NCI-H1930 (cell line): ENCODE results near the gene KIAA1549.

Experiments
- DNase-seq, 2 experiments: peaks; one replicate each; lab custom pipeline; 2025; lab: John Stamatoyannopoulos, UW

KIAA1549 gene

DNA sequence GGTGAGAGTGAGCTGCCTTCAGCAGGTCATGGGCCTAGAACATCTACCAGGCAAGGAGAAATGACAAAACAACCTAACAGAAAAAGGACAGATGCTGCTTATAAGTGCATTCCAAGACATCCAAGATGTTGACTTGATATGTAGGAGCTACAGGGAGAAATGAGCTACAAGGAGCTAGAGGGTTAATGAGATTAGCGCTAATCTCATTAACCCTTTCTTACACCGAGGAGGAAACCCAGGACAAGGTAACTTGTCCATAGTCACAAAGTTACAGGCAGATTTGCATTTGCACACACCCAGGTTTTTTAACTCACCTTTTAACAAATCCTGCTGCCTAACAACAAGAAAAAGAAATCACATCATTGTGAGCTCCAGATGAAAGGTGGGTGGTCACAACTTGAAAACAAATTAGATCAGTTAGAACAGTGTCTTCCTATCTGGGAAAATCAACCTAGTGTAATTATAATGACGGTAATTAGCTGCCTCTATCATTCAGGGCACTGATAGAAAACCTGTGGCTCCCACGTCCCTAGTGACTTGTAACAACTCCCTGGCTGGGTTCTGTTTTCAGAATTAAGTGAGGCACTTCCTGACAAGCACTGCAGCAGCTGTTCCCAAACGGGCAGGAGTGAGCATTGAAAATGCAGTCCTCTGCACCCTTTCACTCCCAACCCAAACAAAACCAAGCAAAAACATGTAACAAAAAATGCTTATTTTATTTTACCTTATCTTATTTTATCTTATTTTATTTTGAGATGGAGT lies 5.7 kb downstream of the KIAA1549 start:
- peak; percentile 31 to 64 for DNase-seq

DNA sequence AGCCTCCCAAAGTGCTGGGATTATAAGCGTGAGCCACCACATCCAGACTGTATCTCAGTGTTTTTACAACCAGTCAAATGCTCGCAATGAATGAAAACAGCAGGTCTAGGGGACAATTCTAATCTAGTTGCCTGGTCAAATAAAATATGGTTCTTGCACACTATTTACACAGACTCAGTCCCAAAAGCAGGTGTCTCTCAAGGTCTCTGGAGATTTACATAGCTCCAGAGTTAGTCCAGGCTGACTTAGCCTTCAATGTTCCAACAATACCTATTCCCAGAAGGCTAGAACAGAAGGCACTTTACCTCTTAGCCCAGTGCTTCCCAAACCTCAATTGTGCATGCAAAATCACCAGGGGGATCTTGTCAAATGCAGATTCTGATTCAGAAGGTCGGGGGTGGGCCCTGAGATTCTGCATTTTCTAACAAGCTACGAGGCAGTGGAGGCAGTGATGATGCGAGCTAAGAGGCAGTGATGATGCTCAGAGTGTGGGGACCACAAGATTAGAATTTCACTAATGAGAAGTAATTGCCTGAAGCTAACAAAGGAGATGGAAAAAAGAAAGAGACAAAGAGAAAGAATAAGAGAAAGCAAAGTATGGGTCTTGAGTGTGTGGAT lies 6.4 kb downstream of the KIAA1549 start:
- no peak for DNase-seq

DNA sequence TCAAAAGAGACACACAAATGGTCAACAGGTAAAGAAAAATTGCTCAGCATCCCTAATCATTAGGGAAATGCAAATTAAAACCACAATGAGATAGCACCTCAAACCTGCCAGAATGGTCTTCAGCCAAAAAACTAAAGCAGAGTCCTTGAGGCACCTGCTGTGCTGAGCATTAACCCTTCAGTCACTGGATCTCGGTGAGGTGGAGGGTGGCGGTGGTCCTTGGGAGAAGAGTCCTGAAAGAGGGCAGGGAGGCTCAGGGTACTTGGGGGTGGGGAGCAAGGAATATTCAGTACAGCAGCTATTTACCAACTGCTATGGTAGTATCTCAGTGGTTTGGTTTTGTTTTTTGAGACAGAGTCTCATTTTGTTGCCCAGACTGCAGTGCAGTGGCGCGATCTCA lies 7.1 kb downstream of the KIAA1549 start:
- DNase-seq, result no peak

DNA sequence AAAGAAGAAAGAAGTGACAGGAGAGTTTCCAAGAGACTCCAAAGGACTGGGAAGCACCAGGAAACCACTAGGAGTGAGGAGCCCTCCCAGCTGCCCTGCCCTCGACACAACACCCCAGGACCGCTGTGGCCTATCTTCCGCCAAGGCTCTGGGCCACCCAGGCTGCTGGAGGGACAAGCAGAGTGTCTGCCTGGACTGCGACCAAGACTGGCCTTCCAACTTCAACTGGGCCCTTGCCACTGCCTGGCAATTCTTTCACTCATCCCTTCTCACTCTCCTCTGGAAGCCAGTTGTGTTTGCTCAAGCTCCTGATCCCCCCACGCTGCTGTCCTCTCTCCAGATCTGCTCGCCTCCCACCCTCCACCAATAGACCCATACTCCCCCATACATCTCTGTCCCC lies 10.2 kb downstream of the KIAA1549 start:
- no peak for DNase-seq

DNA sequence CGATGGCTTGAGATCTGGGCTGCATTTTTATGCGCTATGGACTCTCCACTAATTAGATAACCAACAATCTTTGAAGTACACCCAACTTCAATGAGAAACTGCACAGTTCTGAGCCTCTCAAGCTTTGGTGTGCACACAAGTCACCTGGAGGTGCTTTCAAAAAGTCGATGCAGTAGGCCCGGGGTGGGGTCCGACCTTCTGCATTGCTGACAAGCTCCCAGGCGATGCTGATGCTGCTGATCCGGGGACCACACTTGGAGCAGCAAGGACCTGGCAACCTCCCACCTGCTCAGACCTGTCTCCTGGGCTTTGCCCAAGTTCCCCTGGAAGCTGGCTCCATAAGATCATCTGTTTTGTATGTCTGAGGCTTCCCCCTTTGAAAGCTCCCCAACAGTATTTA lies 10.7 kb downstream of the KIAA1549 start:
- no peak for DNase-seq

DNA sequence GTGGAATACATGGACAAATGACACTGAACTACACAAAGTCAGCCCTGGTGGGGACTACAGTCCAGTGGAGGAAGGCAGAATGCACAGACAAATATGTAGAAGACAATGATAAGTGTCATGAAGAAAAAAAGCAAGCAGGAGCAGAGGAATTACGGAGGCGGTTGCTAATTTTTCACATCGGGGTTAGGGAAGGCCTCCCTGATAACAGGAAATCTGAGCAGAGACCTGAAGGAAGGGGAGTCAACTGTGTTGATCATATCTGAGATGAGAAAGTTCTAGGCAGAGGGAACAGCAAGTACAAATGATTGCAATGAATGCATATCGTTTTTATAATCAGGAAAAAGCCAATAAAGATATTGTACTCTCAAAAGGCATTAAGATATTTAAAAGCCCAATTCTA lies 14.0 kb downstream of the KIAA1549 start:
- no peak for DNase-seq

DNA sequence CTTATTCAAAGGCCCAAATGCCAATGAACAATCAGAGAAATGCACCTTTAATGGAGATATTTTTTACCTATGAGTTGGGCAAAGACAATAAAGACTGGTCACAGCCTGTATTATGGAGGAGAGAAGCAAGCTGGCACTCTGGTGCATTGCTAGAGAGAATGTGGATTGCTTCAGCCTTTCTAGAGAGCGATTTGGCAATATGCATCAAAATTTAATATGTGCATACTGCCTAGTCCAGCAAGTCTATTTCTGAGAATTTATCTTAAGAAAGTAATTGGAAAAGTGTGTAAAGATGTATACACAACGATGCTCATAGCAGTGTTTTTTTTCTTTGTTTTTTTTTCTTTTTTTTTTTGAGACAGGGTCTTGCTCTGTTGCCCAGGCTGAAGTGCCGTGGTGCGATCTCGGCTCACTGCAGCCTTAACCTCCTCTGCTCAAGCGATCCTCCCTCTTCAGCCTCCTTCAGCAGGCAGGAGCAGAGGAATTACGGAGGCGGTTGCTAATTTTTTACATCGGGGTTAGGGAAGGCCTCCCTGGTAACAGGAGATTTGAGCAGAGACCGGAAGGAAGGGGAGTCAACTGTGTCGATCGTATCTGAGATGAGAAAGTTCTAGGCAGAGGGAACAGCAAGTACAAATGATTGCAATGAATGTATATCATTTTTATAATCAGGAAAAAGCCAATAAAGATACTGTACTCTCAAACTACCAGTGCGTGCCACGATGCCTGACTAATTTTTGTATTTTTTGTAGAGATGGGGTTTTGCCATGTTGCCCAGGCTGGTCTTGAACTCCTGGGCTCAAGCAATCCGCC lies 16.4 kb downstream of the KIAA1549 start:
- DNase-seq, result no peak

DNA sequence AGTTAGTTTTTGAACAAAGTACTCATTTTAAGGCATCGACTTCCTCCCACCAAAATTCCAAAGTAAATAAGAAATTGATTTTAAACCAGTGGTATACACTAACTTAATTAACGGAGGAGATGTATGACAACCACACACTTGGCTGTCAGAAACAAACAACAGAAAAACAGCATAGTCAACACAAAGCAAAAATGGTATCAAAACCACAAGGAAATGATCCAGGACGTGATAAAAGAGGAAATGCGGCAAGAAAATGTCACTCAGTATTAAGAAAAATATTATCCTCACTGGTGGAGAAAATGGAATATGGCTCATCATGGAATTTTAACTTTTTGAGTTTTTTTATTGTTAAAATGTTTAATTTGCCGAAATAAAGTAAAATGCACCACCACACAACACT lies 17.5 kb downstream of the KIAA1549 start:
- no peak for DNase-seq

DNA sequence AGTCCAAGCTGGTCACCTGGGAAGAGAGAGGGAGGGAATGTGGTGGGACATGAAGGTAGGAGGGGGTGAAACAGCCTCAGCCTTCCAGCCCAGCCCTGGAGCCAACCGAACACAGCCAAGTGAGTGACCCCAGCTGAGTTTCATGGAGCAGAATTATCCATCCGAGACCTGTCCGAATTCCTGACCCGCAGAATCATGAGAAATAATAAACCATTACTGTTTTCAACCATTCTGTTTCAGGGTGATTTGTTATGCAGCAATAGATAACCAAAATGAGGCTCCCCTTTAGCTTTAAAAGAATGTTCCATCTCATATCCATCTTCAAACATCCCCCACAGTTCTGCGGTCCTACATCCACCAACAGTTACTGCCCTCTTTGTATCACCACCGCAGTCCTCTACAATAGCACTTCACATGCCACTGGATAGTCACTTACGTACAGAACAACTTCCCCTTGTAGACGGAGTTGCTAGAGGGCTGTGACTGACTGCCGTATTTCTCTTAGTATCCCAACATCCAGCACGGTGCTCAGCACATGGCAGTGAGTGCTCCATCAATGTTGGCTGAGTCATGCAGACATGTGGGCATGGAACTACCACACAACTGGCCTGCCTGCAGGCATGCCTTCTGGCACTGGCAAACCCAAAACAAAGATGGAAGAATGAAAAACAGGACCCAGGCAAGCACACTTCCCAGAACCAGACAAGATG lies 18.5 kb downstream of the KIAA1549 start:
- DNase-seq, result no peak

DNA sequence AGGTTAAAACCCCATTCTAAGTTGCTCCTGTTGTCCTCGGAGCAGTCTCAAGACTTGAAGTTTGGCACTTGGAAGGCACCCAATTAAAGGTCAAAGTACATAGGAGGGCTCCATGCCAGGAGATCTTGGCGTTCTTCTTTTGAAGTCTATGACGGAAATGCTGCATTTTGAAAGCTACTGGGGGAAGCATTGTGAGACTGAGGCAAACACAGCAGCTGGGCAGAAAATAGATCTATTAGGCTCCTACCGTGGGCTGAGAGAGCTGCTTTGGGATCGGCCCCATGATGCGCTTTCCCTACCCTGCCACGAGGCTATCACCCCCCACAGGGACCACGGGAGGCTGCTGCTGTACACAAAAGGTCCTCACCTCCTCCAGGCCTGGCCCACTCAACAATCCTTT lies 20.0 kb downstream of the KIAA1549 start:
- DNase-seq, result no peak

DNA sequence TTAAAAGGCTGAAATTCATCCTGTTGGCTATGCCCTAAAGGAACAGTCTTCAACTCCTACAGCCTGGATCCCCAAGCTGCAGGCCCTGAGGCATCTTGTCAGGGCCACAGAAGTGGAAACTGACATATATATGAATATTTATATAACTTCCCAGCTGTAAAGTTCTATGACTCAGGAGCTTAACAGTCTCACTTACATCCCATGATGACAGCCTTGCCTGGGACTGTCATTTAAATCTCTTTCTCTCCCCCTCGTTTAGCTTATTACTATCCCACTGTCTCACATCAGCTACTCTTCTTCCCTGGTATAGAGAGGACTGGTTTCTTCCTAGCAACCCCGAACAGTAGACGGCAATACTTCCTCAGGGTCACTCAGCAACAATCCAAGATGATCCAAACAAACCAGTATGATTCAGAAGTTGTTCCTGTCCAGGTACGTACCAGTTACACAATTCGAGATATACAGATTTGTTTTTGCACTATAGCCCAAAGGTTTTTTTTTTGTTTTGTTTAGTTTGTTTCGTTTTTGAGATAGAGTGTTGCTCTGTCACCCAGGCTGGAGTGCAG lies 22.7 kb downstream of the KIAA1549 start:
- DNase-seq, result no peak

DNA sequence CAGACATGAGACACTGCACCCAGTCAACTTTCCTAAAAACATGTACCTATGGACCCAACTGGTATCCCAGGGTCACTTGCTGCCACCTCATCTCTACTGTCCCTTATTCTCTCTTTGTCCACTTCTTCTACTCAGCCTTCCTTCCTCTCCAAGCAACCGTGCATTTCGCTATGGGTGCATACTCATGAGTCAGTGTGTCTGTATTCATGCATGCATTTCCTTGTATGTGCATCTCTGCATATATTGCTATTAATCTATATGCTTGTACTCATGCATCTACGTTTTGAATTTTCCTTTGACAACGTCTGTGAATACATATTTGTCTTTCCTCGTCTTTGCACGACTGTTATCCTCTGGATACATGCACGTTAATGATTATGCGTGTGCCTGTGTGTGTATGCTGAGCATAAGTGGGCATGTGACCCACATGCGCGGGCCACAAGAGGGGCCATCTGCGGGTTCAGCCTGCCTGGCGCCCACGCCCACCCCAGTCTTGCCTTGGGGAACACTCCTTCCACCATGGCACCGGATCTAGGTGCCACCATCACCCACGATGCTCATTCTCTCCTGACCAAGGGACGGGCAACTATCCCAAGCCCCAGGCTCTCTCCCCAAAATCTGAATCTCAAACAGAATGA lies 23.3 kb downstream of the KIAA1549 start:
- no peak for DNase-seq

DNA sequence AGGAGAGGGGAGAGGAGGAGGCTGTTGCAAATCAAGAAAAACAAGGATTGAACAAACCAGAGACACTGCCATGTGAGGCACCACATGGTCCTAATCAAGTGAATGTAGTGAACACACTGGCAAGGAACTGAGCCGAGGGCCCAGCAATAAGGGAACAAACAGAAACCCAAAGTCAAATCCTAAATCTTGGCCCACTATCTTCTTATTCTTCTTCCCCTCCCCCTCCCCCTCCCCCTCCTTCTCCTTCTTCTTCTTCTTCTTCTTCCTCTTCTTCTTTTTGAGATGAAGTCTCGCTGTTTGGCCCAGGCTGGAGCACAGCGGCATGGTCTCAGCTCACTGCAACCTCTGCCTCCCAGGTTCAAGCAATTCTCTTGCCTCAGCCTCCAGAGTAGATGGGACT lies 24.0 kb downstream of the KIAA1549 start:
- DNase-seq, result no peak

DNA sequence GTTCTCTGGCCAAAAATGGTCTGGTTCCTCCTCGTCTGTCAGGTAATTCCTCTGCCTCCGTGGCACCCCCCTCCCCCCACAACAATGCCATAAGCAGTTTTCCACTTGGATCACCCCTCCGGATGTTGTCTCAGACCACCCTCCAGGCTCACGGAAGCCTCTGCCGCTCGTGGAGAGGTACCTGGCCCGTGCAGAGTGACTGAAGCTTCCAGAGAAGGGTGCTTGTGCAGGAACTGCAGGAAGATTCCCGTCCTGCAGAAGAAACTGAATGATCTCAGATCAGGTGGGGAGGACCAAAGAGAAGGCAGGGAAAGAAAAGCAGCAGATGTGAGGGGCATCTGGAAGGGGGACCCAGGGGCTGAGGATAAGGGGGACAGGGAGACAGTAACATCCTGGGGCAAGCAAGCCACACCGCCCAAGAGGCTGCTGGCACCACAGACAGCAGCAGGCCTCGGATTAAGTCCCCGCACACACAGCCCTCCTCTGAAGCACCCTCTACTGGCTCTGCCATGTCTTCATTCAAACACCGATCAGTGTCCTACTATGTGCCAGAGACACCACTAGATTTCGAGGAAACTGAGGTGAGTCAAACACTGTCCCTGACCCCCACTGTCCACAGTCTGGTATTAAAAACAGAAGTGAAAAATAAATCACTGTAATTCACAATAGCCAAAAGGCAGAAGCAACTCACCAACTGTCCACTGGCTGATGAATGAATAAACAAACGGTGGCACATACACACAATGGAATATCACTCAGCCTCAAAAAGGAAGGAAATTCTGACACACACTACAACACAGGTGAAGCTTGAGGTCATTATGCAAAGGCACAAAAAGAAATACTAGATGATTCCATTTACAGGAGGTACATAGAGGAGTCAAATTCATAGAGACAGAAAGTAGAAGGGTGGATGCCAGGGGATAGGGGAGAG lies 26.4 kb downstream of the KIAA1549 start:
- no peak for DNase-seq

DNA sequence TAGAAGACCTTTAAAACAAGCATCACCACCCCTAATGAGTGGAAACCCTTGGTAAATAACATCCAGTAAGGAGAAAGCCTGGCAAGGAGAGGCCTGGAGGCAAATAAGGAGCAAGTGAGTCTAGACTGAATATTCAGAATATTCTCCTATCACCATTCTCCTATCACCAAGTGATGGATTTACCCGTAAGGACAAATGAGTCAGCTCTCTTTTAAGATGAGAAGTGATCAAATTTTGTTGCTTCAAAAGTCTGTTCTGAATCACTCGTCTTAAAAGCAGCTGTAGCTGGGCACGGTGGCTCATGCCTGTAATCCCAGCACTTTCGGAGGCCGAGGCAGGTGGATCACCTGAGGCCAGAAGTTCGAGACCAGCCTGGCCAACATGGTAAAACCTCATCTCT lies 28.4 kb downstream of the KIAA1549 start:
- no peak for DNase-seq

DNA sequence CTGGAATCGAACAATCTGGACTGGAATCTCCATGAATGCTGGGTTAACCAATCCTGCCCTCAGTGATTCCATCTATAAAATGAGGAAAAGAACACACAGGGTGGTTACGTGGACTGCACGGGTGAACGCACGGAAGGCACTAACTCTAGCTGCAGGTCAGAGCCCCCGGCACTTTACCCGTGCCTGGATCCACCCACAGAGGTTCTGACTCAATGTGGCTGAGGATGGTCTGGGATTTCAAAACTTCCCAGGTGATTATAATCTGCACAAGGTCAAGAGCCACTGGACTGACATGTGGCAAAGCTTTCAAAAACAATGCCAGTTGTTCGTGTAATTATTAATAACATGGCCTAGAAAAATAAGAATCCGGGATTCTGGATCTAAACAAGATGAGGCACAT lies 29.2 kb downstream of the KIAA1549 start:
- no peak for DNase-seq

DNA sequence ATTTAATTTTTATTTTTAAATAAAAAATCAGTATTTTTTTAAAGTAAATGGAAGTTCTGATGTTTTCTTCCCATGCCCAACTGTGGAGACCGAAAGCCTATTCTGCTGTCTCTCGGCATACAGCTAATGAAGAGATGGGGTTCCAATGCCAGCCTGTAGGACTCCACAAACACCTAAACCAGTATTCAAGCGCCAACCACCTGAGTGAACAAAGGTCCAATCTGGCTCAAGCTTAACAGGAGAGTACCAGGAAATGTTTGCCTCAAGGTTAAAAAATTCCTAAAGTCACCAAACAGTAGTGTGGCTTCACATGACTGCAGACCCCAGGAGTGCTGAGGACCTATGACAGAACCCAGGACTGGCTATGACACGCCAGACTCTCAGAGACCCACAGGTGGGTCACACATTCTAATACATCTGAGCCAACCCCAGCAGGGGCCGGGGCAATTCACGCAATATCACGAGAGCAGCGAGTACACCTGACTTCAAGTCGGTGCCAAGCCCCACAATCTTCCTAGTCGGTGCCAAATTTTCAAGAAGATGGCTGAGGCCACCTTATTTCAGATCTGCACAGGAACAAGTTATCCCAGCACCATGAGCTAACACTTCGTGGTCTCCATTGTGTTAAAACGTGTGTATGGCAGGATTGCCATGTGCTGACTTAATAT lies 31.6 kb downstream of the KIAA1549 start:
- DNase-seq, result no peak

DNA sequence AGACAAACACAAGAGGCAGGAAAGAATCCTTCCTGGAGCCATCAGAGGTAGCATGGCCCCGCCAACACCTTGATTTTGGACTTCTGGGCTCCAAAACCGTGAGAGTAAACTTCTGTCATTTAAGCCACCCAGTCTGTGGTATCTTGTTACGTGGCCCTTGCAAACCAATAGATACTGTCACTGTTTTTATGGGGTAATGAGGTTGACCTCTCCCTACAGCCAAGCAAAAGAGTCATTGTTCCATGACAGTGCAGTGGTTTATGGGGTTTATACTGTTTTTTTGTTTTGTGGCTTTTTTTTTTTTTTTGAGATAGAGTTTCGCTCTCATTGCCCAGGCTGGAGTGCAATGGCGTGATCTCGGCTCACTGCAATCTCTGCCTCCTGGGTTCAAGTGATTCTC lies 32.8 kb downstream of the KIAA1549 start:
- DNase-seq, result no peak

DNA sequence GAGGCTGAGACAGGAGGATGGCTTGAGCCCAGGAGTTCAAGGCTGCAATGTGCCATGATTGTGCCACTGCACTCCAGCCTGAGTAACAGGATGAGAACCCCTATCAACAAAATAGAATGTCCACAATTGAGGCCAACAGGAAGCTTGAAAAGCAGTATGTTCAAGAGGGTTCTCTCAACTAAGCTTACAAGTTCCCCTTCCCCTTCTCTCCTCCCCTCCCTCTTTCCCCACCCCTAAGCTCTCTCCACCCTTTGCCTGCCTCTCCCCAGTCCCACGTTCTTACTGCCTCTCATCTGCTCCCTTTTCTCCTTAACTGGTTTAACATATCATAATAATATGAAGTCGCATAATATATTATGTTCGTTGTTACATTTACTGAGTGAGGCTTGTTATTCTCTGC lies 35.4 kb downstream of the KIAA1549 start:
- DNase-seq, result no peak

DNA sequence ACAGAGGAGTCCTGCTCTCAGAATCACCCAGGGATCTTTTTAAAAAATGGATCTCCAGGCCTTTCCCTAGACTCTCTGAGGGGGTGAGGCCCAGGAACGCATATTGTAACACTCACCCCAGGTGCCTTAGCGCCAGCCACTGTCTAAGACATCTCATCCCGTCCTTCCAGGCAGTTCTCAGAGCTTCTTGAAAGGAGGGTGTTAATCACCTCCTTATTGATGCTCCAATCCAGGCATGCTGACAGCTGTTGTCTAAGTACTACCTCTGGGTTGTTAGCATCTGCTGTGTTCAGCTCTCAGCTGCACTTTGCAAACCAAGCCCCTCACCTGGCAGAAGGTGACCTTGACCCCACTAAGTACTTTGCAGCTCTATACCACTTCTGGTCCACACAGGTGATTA lies 36.0 kb downstream of the KIAA1549 start:
- no peak for DNase-seq
